HG03095 (cell line): ENCODE data around the gene RABL6.
"Not testable (repeated sequence)": the region's sequence is repeated elsewhere in the genome, so short reads cannot be mapped to it uniquely, and the experiment has no call there.

Experiments used
- ATAC-seq: cut with Tn5 transposase; IDR thresholded peaks from one replicate; pipeline ENCODE4 v1.9.1; 2021; ENCODE audit warnings: moderate library complexity; ENCODE audit not compliant: unreplicated experiment

The RABL6 gene

GRCh38 chr9:136835162-136835931, 27.6 kb downstream of the RABL6 start:
- no peak for ATAC-seq

GRCh38 chr9:136835932-136836904, 28.5 kb downstream of the RABL6 start:
- ATAC-seq, result no peak

GRCh38 chr9:136837146-136837855, 29.6 kb downstream of the RABL6 start:
- no peak for ATAC-seq

GRCh38 chr9:136837856-136838277, 30.1 kb downstream of the RABL6 start:
- ATAC-seq, result not testable (repeated sequence)

GRCh38 chr9:136838314-136839228, 30.8 kb downstream of the RABL6 start:
- ATAC-seq, result no peak

- no peak for ATAC-seq
Measured at GRCh38 chr9:136839229-136840139, 31.7 kb downstream of the RABL6 start.

- ATAC-seq, result no peak
Measured at GRCh38 chr9:136840140-136840876, 32.6 kb downstream of the RABL6 start.

- no peak for ATAC-seq
Measured at GRCh38 chr9:136840877-136841645, 33.3 kb downstream of the RABL6 start.

- ATAC-seq, result not testable (repeated sequence)
Measured at GRCh38 chr9:136841646-136842379, 34.1 kb downstream of the RABL6 start.

GRCh38 chr9:136842380-136842948, 34.7 kb downstream of the RABL6 start, which contains the start of gene AJM1:
AJM1 (plus strand) TSS chr9:136842478; CDS start chr9:136844415, 1,937 bp downstream.
- ATAC-seq, result peak; percentile 59

GRCh38 chr9:136843159-136843800, 35.5 kb downstream of the RABL6 start:
- not testable (repeated sequence) for ATAC-seq

GRCh38 chr9:136843801-136844740, 36.3 kb downstream of the RABL6 start:
- ATAC-seq, result not testable (repeated sequence)

- no peak for ATAC-seq
Measured at GRCh38 chr9:136844761-136845464, 37.2 kb downstream of the RABL6 start.
